HepG2 (cell line): ENCODE data around the gene DTNA. TPM values are rescaled to one million over a fixed set of nuclear protein-coding genes. Genes with fewer than 3 reads are reported as not detected.
"Not testable (repeated sequence)": the region's sequence is repeated elsewhere in the genome, so short reads cannot be mapped to it uniquely, and the experiment has no call there.

Source experiments
- ATAC-seq: fragments of 200-7000 bp; cut with Tn5 transposase; 3 replicates; pipeline ENCODE4 v1.9.1; 2020; ENCODE audit warnings: mild to moderate bottlenecking, moderate library complexity
- BruUV-seq: library from RNA; stranded (reverse); fragments of 400-500 nt; replicated peaks from 2 replicates; lab custom pipeline; 2021; lab: Mats Ljungman, UMichigan
- CTCF ChIA-PET: fragments of 300-600 bp; formaldehyde crosslinking; extraction: SDS; loops from one replicate; lab custom pipeline; 2021; ENCODE audit warnings: low total read pairs, inconsistent platforms, low intra/inter-chr PET ratio; lab: Yijun Ruan, JAX
- POLR2A ChIA-PET: fragments of 350-600 bp; sonication (Branson Sonifier 250); formaldehyde crosslinking; loops from one replicate; lab custom pipeline; 2020; ENCODE audit warnings: antibody characterized with exemption, inconsistent platforms; lab: Yijun Ruan, JAX
- DNase-seq: peaks from one replicate; pipeline ENCODE4 v3.0.0-alpha.2; 2015; ENCODE audit warnings: low spot score
- FAIRE-seq: peaks from 3 replicates; lab custom pipeline; 2011; peaks lifted over from hg19 to GRCh38; lab: Jason Lieb, UNC
- H2AFZ ChIP-seq: one replicate; pipeline ENCODE4 v1.6.1; 2011; ENCODE audit warnings: low read length, inconsistent platforms
- H3K27ac ChIP-seq: fragments of 300-600 bp; 3 replicates; pipeline ENCODE4 v1.8.0; 2011; ENCODE audit warnings: mixed run types, mild to moderate bottlenecking, mixed read lengths, low read length, inconsistent platforms; ENCODE audit not compliant: insufficient read depth; ENCODE audit errors: extremely low read length
- H3K27me3 ChIP-seq, 2 experiments: fragments of 200-600 bp in 1 of 2; 2 replicates in 1 of 2; 3 replicates in 1 of 2; pipeline versions ENCODE4 v1.6.0 to v1.8.0; 2011; ENCODE audit warnings: low read length in 2 of 2, mild to moderate bottlenecking in 2 of 2, moderate library complexity in 2 of 2, inconsistent platforms in 1 of 2; ENCODE audit not compliant: insufficient read depth in 2 of 2, control insufficient read depth in 1 of 2
- H3K36me3 ChIP-seq, 2 experiments: fragments of 200-600 bp in 1 of 2; replicated peaks in 1 of 2; 2 replicates in 1 of 2; 3 replicates in 1 of 2; pipeline versions ENCODE4 v1.5.1 to v1.8.0; 2011; ENCODE audit warnings: low read length in 2 of 2, inconsistent platforms in 1 of 2; ENCODE audit not compliant: insufficient read depth in 2 of 2, control insufficient read depth in 1 of 2
- H3K4me1 ChIP-seq: 2 replicates; pipeline ENCODE4 v1.5.1; 2012; ENCODE audit warnings: low read length, inconsistent platforms; ENCODE audit not compliant: insufficient read depth
- H3K4me2 ChIP-seq: 2 replicates; pipeline ENCODE4 v1.6.0; 2011; ENCODE audit warnings: low read depth, low read length, inconsistent platforms
- H3K4me3 ChIP-seq, 3 experiments: fragments of 200-600 bp in 1 of 3; sonication (generic), shearing (Covaris generic) in 1 of 3; replicated peaks in 1 of 3; 2 replicates each; pipeline ENCODE4 v1.5.1; 2011 to 2016; ENCODE audit warnings: low read length in 3 of 3, inconsistent platforms in 2 of 3, low read depth in 2 of 3, mild to moderate bottlenecking in 2 of 3, control low read depth in 1 of 3, mixed read lengths in 1 of 3; ENCODE audit not compliant: insufficient read depth in 1 of 3
- H3K79me2 ChIP-seq: one replicate; pipeline ENCODE4 v1.6.1; 2011; ENCODE audit warnings: low read length, inconsistent platforms; ENCODE audit not compliant: insufficient read depth
- H3K9ac ChIP-seq: 2 replicates; pipeline ENCODE4 v1.6.0; 2011; ENCODE audit warnings: mild to moderate bottlenecking, low read depth, low read length, inconsistent platforms; ENCODE audit not compliant: insufficient read depth
- H3K9me3 ChIP-seq: 2 replicates; pipeline ENCODE4 v1.5.1; 2012; ENCODE audit warnings: mild to moderate bottlenecking, low read length
- H4K20me1 ChIP-seq: 2 replicates; pipeline ENCODE4 v1.6.0; 2011; ENCODE audit warnings: inconsistent platforms, mild to moderate bottlenecking, low read length, moderate library complexity; ENCODE audit not compliant: insufficient read depth
- HMGXB3 ChIP-seq: sonication (generic); formaldehyde crosslinking; IDR thresholded peaks from 2 replicates; pipeline ENCODE4 v1.4.0; 2020; ENCODE audit warnings: missing genetic modification reagents, borderline replicate concordance
- TAF15 ChIP-seq: fragments of 200-400 bp; formaldehyde crosslinking; IDR thresholded peaks from one replicate; pipeline ENCODE4 v1.6.1; 2018; ENCODE audit warnings: mild to moderate bottlenecking, low read depth, low read length; ENCODE audit not compliant: poor library complexity, severe bottlenecking
- WGBS: methylation state at CpG from one replicate; pipeline ENCODE4 v1.1.6; 2017; ENCODE audit warnings: low lambda C conversion rate; 5-methylcytosine and 5-hydroxymethylcytosine counted together
- in situ Hi-C: cut with HindIII; loops from 2 replicates; pipeline ENCODE4 v1.10.0; 2017; ENCODE audit warnings: low pct_unique_long_range_greater_than_20kb; ENCODE audit not compliant: extremely low pct_ligation_motif_present
- intact Hi-C: fragments of 100-400 bp; cut with micrococcal nuclease; formaldehyde crosslinking; loops from one replicate; pipeline ENCODE4 v1.10.0; 2022; ENCODE audit not compliant: unreplicated experiment
- polyA plus RNA-seq, 8 experiments: library from polyadenylated mRNA; depleted of rRNA in 3 of 8; stranded (reverse) in 7 of 8; unstranded in 1 of 8; fragments of >200 nt; fragmentation: Illumina TruSeq in 4 of 8; extraction: Trizol in 4 of 8; gene quantifications; 2 replicates each; pipeline versions ENCODE4 v1.2.1 to v1.2.3, GENCODE V29; 2011 to 2016; ENCODE audit warnings: low read depth in 4 of 8, missing spikeins in 1 of 8, mixed read lengths in 1 of 8; ENCODE audit not compliant: insufficient read depth in 1 of 8
- total RNA-seq, 5 experiments: library from RNA; depleted of rRNA; stranded (reverse); fragments of >200 nt; fragmentation: Illumina TruSeq; extraction: Trizol; gene quantifications; 2 replicates each; pipeline ENCODE4 v1.2.3, GENCODE V29; 2016; ENCODE audit warnings: low read depth in 1 of 5

Gene DTNA
- total and polyA plus RNA-seq, 2 of the 13 experiments (the other 11 are each of a cell fraction or from before 2014, with no cell fraction given), result 8.5 to 29.0 TPM

DNA sequence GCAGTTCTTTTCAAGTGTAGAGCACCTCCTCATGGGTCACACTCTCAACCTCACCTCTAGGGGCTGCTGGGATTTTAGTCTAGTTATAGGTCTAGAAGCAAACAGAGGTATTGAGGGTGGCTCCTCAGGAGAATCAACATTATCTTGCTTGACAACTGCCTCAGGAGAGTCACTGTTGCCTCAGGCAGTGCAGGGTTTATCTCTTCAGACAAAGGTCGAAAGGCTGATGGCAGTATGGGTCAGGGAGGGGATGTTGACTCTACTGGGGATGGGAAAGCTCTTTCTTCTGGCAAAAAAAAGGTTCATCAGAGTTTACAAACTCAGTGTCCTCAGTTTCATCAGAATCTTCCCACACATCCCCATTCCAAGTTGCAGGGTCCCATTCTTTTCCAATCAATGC lies 24.0 kb downstream of the DTNA start:
- Histone ChIP-seq H3K27ac (no peak overlapping the region), H3K36me3 (no peaks in the 10 kb centered on the region), H3K9me3 (no peaks in the 10 kb centered on the region), H3K79me2 (no peaks in the 10 kb centered on the region), H4K20me1 (no peaks in the 10 kb centered on the region), H3K4me2 (no peak overlapping the region), H3K4me1 (peaks cover 8% of the 10 kb centered on the region), H3K4me3 (no peak overlapping the region), H3K9ac (no peak overlapping the region), H3K27me3 (no peaks in the 10 kb centered on the region), H2AFZ (no peak overlapping the region)
- FAIRE-seq (peak; percentile 18), ATAC-seq (no peak), DNase-seq (peak; percentile 7)
- BruUV-seq, result no TSS peak
- in situ Hi-C loops (no loop called here), intact Hi-C loops (no loop called here)
- POLR2A ChIA-PET, result no interaction called here
- TF ChIP-seq HMGXB3 (CRISPR knock-in tag), result no peak
- TF ChIP-seq TAF15, result no peak
- CTCF ChIA-PET, result no interaction called here
- 13% methylated on average over 1 of the region's 1 CpG for WGBS

- intact Hi-C loops, H3K4me2 ChIP-seq, CTCF ChIA-PET, H2AFZ ChIP-seq, BruUV-seq, FAIRE-seq, H3K36me3 ChIP-seq, in situ Hi-C loops, H4K20me1 ChIP-seq, POLR2A ChIA-PET, DNase-seq, H3K4me3 ChIP-seq, H3K79me2 ChIP-seq, H3K9me3 ChIP-seq, H3K27ac ChIP-seq, H3K9ac ChIP-seq, H3K4me1 ChIP-seq, H3K27me3 ChIP-seq, ATAC-seq: not testable (repeated sequence)
Measured at GRCh38 chr18:34734526-34734925, 24.4 kb downstream of the DTNA start.
